Measurements from ENCODE around the gene ADGRB3.

- no peak for TF ChIP-seq EZH2 (IDR thresholded peaks at IDR 0.05; ENCODE audit: insufficient read depth, poor library complexity, severe bottlenecking)
- no peak for TF ChIP-seq EZH2phosphoT487 (IDR thresholded peaks at IDR 0.05; ENCODE audit: insufficient read depth, low read depth)
Measured at GRCh38 chr6:69314001-69314400, 678.9 kb downstream of the ADGRB3 start.
